ENCODE measurements around the gene KIF4A.

DNA sequence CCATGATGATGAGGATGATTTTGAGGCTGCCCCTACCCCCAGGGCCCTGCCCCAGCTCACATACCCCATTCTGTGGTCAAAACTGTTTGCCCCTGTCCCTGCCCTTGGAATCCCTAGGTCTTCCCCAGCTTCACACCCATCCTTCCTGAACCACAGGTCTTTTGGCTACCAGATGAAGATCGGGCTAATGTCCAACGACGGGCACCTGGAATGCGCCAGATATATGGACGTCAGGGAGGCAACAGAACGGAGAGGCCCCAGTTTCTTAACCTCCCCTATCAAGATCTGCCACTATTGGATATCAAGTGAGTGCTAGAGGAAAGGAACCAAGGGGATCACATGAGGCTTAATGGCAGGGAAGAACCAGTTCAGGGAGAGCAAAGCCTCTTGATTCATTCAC lies 139.9 kb downstream of the KIF4A start:
- TF ChIP-seq, protein P1, sequence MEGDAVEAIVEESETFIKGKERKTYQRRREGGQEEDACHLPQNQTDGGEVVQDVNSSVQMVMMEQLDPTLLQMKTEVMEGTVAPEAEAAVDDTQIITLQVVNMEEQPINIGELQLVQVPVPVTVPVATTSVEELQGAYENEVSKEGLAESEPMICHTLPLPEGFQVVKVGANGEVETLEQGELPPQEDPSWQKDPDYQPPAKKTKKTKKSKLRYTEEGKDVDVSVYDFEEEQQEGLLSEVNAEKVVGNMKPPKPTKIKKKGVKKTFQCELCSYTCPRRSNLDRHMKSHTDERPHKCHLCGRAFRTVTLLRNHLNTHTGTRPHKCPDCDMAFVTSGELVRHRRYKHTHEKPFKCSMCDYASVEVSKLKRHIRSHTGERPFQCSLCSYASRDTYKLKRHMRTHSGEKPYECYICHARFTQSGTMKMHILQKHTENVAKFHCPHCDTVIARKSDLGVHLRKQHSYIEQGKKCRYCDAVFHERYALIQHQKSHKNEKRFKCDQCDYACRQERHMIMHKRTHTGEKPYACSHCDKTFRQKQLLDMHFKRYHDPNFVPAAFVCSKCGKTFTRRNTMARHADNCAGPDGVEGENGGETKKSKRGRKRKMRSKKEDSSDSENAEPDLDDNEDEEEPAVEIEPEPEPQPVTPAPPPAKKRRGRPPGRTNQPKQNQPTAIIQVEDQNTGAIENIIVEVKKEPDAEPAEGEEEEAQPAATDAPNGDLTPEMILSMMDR (conservative IDR thresholded peaks at IDR 0.05; ENCODE audit: low read length) = no peak
- no peak for TF ChIP-seq EZH2phosphoT487 (IDR thresholded peaks at IDR 0.05; ENCODE audit: borderline replicate concordance, low read depth, low read length)

All from OCI-LY7 (cell line).